Adrenal gland (tissue), 5 donors: ENCODE data around the gene RUNDC1.

Experiments used
- POLR2A ChIP-seq, 2 donors: fragments of 450-650 bp; IDR thresholded peaks; one replicate each; pipeline ENCODE4 v1.6.1; 2017; ENCODE audit warnings: antibody characterized with exemption in 2 of 2, mild to moderate bottlenecking in 2 of 2, moderate library complexity in 1 of 2
- TF ChIP-seq, protein P1 (sequence below), 6 experiments: fragments of 450-650 bp in 4 of 6; fragments of 200-600 bp in 2 of 6; sonication (generic) in 1 of 6; IDR thresholded peaks; 1 replicate in 5 of 6; 2 replicates in 1 of 6; pipeline versions ENCODE4 v1.5.1 to v1.8.0; 2016 to 2021; ENCODE audit warnings: antibody characterized with exemption in 6 of 6, mild to moderate bottlenecking in 2 of 6, moderate library complexity in 1 of 6
- donor health status: DM: no; HTN: no; CAD: no.

- TF ChIP-seq, protein P1, sequence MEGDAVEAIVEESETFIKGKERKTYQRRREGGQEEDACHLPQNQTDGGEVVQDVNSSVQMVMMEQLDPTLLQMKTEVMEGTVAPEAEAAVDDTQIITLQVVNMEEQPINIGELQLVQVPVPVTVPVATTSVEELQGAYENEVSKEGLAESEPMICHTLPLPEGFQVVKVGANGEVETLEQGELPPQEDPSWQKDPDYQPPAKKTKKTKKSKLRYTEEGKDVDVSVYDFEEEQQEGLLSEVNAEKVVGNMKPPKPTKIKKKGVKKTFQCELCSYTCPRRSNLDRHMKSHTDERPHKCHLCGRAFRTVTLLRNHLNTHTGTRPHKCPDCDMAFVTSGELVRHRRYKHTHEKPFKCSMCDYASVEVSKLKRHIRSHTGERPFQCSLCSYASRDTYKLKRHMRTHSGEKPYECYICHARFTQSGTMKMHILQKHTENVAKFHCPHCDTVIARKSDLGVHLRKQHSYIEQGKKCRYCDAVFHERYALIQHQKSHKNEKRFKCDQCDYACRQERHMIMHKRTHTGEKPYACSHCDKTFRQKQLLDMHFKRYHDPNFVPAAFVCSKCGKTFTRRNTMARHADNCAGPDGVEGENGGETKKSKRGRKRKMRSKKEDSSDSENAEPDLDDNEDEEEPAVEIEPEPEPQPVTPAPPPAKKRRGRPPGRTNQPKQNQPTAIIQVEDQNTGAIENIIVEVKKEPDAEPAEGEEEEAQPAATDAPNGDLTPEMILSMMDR (IDR thresholded peaks at IDR 0.05): no peak
- no peak for TF ChIP-seq POLR2A (IDR thresholded peaks at IDR 0.05)
Observed at GRCh38 chr17:43011728-43012472, 31.5 kb downstream of the RUNDC1 start.
